HG03039 (cell line): ENCODE measurements around the gene ENDOU.

Experiments used
- ATAC-seq: cut with Tn5 transposase; IDR thresholded peaks from one replicate; pipeline ENCODE4 v1.9.1; 2021; ENCODE audit warnings: mild to moderate bottlenecking, moderate library complexity; ENCODE audit not compliant: unreplicated experiment

Gene ENDOU

DNA sequence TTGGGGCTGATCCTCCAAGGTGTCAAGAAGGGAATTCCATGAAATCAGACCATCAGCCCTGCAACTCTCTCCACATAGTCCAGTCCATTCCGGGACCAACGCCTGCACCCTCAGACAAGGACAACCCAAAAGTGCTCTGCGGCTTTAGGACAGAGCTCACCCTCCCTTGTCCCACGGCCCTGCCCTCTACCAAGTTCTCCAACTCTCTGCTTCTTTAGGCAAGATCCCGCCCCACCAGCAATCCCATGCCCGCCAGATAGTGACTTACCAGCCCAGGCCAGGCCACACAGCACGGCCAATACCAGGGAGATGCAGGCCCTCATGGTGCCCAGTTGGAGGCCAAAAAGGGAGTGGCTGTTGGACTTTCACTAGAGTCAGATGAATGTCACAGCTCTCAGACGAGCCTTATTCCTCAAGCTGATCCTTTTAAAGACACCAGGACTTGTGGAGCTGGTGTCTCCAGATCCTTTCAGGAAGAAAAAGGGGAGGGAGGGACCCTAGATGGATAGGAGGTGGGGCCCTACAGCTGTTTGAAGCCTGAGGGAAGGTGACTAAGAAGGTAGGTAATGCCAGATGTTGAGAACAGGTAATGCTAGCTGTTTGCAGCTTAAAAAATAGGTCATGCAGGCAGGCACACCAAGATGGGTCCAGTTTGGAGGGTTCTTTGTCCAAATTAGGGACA, at the start of gene ENDOU:
TSS of gene ENDOU (minus strand) at position 400 of the 682 bp plus-strand sequence. CDS start at position 323, 77 bp downstream.
- no peak for ATAC-seq

GRCh38 chr12:47774663-47775062, 49.4 kb upstream of the ENDOU start:
- ATAC-seq, result no peak

DNA sequence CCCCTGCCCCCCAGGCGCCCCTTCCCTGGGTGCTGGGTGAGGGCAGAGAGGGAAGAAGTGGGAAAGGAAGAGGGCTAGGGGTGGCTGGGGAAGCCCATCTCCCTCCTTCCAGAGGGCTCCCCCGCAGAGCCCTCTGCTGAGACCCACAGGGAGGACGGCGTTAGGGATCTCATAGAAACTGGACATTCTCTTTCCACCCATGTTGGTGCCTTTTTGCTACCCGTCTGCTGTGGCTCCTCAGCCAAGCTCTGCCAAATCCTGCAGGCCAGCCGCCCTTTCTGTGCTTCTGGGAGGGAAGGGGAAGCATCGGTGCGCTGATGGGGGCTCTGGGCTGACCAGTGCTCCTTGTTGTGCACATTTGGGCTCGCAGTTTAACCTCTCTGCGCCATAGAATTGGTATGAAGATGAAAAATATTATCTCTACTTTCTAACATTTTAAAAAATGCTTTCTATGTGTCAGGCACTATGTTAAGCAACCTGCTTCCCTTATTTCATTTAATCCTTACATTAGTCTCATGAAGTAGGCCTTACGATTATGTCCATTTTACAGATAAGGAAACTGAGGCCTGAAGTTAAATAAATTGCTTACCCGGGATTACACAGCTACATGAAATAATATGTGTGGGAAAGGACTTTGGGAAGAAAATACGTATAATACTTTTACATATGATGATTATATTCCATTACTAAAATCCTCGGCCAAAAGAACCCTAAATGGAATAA, 48.7 kb upstream of the ENDOU start:
- no peak for ATAC-seq

DNA sequence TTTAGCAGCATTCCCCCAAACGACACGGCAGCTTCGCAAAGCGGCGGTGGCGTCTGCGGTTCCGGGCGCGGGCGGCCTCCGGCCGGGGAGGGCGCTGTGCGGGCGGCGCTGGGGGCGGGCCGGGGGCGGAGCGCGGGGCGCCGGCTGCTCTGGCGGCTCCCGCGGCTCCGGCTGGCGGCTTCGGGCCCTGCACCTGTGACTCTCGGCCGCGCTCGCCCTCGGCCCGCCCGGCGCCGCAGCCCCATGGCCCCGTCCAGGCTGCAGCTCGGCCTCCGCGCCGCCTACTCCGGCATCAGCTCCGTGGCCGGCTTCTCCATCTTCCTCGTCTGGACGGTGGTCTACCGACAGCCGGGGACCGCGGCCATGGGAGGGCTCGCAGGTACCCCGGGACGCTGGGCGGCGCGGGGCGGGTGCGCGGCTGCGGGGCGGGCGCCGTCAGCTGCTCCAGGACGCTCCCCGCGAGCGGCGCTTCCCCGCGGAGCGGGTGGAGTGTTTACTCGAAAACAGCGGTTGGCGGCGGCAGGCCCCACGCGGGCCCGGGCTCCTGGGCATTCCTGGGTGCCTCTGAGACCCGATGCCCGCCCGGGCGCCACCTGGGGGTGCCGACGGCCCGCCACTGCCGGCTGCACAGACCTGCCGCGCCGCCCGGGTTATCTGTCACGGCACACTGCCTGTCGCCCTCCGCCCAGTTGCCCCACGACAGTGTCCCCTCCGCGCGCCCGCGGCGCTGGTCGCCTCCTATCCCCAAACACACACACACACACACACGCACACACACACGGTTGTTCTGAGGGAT, 48.0 kb upstream of the ENDOU start, which contains the start of gene SLC48A1:
TSS of gene SLC48A1 (plus strand) at position 177 of the 796 bp plus-strand sequence. CDS start at position 244, 67 bp downstream.
- peak; percentile 79 for ATAC-seq

DNA sequence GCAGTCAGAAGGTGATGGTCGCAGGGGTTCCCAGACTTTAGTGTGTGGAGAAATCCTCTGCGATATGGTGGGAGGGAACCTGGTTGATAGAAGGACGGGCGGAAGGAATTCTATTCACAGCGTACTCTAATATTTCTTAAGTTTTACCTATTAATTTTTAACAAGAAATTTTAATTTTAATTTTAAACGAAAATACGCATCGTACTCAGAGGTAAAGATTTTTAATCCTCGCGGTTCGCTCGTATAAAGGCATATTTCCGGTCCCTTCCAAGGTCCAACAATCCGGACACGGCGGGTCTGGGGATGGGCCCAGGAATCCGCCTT, 47.4 kb upstream of the ENDOU start:
- no peak for ATAC-seq

DNA sequence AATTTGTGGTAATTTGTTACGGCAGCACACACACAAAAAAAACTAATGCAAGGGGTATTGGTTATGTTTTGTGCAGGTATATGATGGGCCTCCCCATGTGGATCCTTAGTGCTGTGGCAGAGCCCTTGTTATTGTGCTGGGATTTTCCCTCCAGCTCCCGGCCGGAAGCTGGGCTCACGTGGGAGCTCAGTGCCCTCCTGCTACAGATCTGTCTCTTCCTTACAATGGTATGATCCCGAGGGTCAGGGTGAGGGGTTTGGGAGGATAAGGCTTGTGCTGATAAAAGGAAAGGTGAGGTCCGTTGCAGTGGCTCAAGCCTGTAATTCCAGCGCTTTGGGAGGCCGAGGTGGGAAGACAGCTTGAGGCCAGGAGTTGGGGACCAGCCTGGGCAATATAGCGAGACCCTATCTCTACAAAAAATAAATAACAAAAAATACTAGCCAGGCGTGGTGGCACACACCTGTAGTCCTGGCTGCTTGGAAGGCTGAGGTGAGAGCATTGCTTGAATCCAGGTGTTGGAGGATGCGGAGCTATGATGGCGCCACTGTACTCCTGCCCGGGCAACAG, 46.9 kb upstream of the ENDOU start:
- ATAC-seq, result no peak

DNA sequence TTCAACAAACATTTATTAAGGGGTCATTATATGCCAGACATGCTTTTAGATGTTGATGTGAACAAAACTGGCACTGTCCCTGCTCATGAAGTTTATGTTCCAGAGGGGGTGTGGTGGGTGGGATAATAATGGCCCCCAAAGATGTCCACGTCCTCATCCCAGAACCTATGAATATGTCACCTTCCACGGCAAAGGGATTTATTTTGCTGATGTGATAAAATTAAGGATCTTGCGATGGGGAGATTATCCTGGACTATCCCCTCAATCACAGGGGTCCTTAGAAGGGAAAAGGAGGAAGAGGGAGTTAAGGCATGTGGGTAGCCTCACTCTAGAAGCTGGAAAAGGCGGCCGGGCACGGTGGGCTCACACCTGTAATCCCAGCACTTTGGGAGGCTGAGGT, 46.0 kb upstream of the ENDOU start:
- no peak for ATAC-seq

GRCh38 chr12:47770086-47770726, 44.9 kb upstream of the ENDOU start:
- ATAC-seq, result no peak

DNA sequence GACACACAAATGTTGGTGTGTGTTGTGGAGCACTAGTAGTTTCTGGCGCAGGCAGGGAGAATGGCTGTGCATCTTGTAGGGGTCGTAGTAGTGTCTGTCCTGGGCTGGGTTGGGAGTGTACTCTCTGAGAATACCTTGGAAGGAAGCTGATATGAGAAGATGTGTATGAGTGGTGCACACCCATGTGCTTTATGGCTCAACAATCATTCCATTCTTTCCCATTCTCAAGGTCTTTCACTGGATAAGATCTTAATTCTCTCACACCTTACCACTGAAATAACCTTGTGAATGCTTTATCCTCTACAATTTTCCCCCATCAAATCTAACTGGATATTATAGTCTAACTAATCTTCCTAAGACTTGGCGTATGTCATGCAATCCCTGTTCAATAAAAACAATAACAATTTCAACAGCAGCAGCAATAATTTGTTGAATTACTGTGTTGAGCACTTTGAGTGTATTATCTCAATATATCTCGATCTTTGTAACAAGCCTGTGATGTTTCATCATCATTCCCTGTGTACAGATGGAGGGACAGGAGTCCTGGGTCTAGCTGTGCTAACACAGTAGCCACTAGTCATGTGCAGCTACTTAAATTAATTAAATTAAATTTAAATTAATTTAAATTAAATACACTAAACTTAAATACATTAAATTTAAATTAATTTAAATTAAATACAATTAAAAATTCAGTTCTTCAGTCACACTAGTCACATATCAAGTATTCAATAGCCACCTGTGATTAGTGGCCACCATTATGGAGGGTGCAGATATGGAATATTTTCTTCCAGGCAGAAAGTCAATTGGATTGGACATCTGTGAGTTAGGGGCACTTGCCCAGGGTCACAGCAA, 44.2 kb upstream of the ENDOU start:
- no peak for ATAC-seq

GRCh38 chr12:47768323-47768811, 43.1 kb upstream of the ENDOU start:
- no peak for ATAC-seq

DNA sequence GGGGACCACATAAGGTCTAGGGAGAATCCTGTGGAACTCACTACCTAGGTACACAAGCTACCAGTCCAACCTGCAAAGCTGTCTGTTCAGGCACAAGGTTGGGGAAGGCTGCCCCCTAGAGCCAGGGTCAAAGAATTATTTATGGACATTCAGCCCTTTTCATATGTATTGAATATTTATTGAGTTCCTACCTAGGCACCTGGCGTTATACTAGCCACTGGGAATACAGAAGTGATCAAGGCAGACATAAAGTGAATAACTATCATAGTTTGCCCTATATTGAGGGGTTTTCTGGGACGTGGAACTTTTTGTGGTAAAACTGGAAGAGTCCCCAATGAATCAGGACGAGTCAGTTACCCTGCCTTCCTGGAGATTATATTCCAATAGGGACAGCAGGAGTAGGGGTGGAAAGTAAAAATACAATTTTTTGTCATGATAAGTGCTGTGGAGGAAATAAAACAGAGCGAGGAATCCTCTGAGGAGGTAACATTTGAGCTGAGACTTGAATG, 42.0 kb upstream of the ENDOU start:
- ATAC-seq, result no peak

- ATAC-seq, result no peak
Measured at GRCh38 chr12:47766502-47767215, 41.4 kb upstream of the ENDOU start.

- no peak for ATAC-seq
Measured at GRCh38 chr12:47763481-47764346, 38.4 kb upstream of the ENDOU start.

- no peak for ATAC-seq
Measured at GRCh38 chr12:47762850-47763465, 37.7 kb upstream of the ENDOU start.

DNA sequence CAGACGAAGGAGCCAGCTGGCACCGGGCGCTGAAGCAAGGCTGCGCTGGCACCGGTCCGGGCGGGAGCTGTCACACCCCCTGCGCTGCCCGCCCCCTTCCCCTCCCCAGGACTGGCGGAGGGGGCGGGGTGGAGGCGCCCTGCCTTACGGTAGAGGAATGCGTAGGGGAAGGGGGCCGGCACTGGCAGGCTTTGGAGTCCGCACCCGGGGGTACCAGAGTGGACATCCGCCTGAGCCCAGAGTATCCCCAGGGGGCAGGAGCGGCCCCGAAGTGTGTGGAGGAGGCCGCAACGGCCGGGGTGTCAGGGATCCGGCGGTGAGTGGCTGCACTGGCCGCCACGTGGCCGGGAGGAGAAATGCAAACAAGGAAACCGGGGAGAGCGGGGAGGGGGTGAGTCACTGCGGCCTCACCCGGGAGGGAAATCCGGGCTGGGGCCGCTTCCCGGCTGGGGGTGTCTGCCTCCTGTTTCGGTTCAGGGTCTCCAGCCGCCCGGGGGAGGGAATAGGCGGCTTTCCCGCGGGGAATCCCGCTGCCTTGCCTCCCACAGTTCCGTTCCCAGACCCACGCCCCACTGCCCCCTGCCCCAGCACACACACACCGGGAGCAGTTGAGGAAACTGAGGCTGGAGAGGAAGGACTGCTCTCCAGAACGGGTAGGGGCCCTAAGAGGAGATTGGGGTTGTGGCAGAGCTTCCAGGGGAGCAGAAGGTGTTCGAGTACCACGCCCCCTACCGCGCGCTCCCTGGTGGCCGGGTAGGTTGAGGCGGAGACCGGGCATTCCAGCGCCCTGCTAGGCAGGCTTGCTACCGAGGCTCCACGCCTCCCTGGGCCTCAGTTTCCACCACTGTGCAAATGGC, 33.8 kb upstream of the ENDOU start, which contains the start of gene RAPGEF3:
TSS of gene RAPGEF3 (minus strand) at position 47 of the 857 bp plus-strand sequence. CDS start 324 bp downstream, outside the sequence.
- ATAC-seq, result peak; percentile 37

DNA sequence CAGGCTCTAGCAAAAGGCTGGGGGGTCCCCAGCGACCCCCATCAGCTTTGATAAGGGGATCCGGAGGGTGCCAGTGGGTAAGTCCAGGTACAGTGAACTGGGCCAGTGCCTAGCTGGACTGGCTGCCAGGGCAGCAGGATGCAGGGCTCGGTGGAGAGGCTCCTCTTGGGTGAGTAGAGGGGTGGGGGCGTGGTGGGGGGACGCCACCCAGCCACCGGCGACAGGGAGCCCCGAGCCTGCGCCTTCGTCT, 33.2 kb upstream of the ENDOU start:
- ATAC-seq, result no peak
